Activated CD8-positive, alpha-beta T cell treated with anti-CD3 and anti-CD28 coated beads for 36 hours (primary cell): ENCODE data around the gene FOXP2. TPM values are rescaled to one million over a fixed set of nuclear protein-coding genes. Genes with fewer than 3 reads are reported as not detected.
A peak's percentile ranks its signal among the peaks of the same experiment; 100 is the strongest.
"Not testable (repeated sequence)": the region's sequence is repeated elsewhere in the genome, so short reads cannot be mapped to it uniquely, and the experiment has no call there.

Source experiments
- ATAC-seq: fragments of 200-7000 bp; cut with Tn5 transposase; one replicate; pipeline ENCODE4 v1.10.0; 2021; ENCODE audit warnings: mild to moderate bottlenecking, moderate library complexity
- CTCF ChIA-PET: fragments of 350-600 bp; sonication (Branson Sonifier 250); formaldehyde crosslinking; loops from one replicate; lab custom pipeline; 2021; ENCODE audit warnings: antibody characterized with exemption; lab: Charles Lee
- POLR2A ChIA-PET: fragments of 350-600 bp; sonication (Branson Sonifier 250); formaldehyde crosslinking; loops from one replicate; lab custom pipeline; 2021; ENCODE audit warnings: antibody characterized with exemption; lab: Charles Lee
- DNase-seq: peaks from one replicate; pipeline ENCODE4 v3.0.0-alpha.2; 2020
- H3K27ac Mint-ChIP-seq: one replicate; pipeline ENCODE4 v1.8.0; 2021; ENCODE audit warnings: mild to moderate bottlenecking, mixed read lengths
- H3K27me3 Mint-ChIP-seq: one replicate; pipeline ENCODE4 v1.8.0; 2021; ENCODE audit warnings: mixed read lengths
- H3K36me3 Mint-ChIP-seq: one replicate; pipeline ENCODE4 v1.8.0; 2021; ENCODE audit warnings: low read depth, mixed read lengths
- H3K4me1 Mint-ChIP-seq: one replicate; pipeline ENCODE4 v1.8.0; 2021; ENCODE audit warnings: low read depth, mixed read lengths
- H3K4me3 Mint-ChIP-seq: one replicate; pipeline ENCODE4 v1.8.0; 2021; ENCODE audit warnings: mild to moderate bottlenecking, moderate library complexity, mixed read lengths
- H3K9me3 Mint-ChIP-seq: one replicate; pipeline ENCODE4 v1.8.0; 2021; ENCODE audit warnings: mixed read lengths
- intact Hi-C: fragments of 100-400 bp; cut with micrococcal nuclease; formaldehyde crosslinking; loops from one replicate; pipeline ENCODE4 v1.10.0; 2022
- total RNA-seq, 2 experiments: library from RNA; stranded (reverse); gene quantifications; one replicate each; pipeline ENCODE4 v1.2.3, GENCODE V29; 2021
- TF ChIP-seq, protein P1 (sequence below): fragments of 200-600 bp; IDR thresholded peaks from one replicate; pipeline ENCODE4 v1.8.0; 2022; ENCODE audit warnings: antibody characterized with exemption, mild to moderate bottlenecking

The FOXP2 gene
- total RNA-seq, 2 experiments from 2014 or later, result not detected

DNA sequence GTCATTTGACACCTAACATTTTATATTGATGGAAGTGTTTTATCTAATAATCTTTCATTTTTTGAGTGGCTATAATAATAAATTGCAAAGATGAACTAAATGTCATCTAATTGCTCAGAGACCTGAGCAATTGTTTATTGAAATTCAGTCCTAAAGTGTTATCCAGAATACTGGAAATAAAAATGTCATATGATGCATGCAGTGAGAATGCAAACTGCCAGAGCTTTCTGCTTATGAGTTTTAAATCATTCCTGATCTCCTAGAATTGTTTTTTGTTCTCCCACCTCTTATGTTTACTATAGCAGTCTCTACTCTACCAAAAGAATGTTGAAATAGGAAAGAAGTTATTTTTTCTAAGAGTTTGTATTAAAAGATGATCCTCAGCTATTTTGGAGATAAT, 116.7 kb downstream of the FOXP2 start:
- POLR2A ChIA-PET, result no interaction called here
- intact Hi-C loops, result no loop called here

DNA sequence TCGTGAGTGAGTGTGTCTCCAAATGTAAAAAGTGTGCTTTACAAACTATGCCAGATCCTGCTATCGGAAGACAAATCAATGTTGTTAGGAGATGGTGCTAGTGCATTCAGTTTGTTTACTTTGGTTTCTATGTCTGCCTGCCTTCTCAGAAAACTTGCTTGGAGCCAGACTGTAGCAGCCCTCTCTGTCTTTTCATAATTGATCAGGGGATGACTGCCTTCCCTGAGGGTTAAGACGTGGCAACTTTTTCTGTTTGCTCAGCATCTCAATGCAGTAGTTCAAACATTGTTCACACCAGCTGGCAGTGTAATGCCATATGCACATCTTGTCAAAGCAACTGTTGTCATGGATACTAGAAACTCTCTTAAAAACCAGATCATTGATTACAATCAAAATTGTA, 118.5 kb downstream of the FOXP2 start:
- no peak overlapping the region for H3K27ac Mint-ChIP-seq
- ATAC-seq (no peak), DNase-seq (no peak)
- intact Hi-C loops, result no loop called here
- no peaks in the 10 kb centered on the region for H3K36me3 Mint-ChIP-seq
- H3K4me1 Mint-ChIP-seq, result no peaks in the 10 kb centered on the region
- no peaks in the 10 kb centered on the region for H3K9me3 Mint-ChIP-seq
- H3K27me3 Mint-ChIP-seq, result no peaks in the 10 kb centered on the region
- TF ChIP-seq, protein P1, sequence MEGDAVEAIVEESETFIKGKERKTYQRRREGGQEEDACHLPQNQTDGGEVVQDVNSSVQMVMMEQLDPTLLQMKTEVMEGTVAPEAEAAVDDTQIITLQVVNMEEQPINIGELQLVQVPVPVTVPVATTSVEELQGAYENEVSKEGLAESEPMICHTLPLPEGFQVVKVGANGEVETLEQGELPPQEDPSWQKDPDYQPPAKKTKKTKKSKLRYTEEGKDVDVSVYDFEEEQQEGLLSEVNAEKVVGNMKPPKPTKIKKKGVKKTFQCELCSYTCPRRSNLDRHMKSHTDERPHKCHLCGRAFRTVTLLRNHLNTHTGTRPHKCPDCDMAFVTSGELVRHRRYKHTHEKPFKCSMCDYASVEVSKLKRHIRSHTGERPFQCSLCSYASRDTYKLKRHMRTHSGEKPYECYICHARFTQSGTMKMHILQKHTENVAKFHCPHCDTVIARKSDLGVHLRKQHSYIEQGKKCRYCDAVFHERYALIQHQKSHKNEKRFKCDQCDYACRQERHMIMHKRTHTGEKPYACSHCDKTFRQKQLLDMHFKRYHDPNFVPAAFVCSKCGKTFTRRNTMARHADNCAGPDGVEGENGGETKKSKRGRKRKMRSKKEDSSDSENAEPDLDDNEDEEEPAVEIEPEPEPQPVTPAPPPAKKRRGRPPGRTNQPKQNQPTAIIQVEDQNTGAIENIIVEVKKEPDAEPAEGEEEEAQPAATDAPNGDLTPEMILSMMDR, result no peak
- POLR2A ChIA-PET, result no interaction called here
- CTCF ChIA-PET, result no interaction called here
- no peak overlapping the region for H3K4me3 Mint-ChIP-seq

More for the DNA sequence above, 116.7 kb downstream of the FOXP2 start:
- Mint-ChIP-seq H3K27me3 (no peaks in the 10 kb centered on the region), H3K36me3 (no peaks in the 10 kb centered on the region), H3K9me3 (no peaks in the 10 kb centered on the region), H3K4me3 (no peak overlapping the region), H3K27ac (no peak overlapping the region), H3K4me1 (no peaks in the 10 kb centered on the region)
- no peak for ATAC-seq
- CTCF ChIA-PET, result no interaction called here
- no peak for DNase-seq
- TF ChIP-seq, protein P1, result no peak

DNA sequence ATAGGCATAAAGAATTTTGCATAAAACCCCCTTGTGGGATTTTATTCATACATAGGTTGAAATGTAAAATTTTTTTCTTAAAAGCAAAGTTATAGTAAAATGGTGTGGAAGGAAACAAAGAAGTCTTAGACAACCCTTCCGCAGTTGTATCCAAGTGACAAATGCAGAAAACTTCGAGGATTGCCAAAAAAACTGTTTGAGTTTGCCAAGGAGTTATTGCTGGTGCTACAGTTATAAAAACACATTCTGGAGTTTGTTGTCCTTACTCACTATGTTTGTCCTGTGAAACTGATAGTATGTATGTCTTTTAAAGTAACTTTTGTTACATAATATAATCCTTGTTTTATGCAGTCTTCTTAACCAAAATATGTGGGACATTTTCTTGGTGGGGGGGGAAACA, 120.3 kb downstream of the FOXP2 start:
- Mint-ChIP-seq H3K4me1 (no peaks in the 10 kb centered on the region), H3K27me3 (no peaks in the 10 kb centered on the region), H3K27ac (no peak overlapping the region), H3K4me3 (no peak overlapping the region), H3K9me3 (no peaks in the 10 kb centered on the region), H3K36me3 (no peaks in the 10 kb centered on the region)
- CTCF ChIA-PET, result no interaction called here
- intact Hi-C loops, result no loop called here
- ATAC-seq, result no peak
- POLR2A ChIA-PET, result no interaction called here
- DNase-seq, result no peak
- TF ChIP-seq, protein P1, result no peak

DNA sequence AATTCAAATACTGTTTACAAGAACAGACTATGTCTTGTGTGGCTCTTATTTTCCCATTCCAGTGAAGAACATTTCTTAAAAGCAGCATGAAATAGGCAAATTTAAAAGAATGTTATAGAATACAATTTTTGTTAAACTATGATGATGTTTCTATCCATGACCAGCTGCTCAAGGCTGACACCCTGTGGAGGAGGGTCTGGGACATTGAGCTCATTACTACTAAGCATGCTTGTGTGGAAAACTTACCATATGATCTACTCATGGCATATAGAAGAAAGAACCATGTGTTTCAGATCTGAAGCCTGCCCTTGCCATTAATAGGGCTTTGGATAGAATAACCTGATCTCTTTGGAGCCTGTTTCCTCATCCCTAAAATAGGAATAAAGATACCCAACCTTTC, 125.0 kb downstream of the FOXP2 start:
- intact Hi-C loops, result no loop called here
- ChIA-PET POLR2A (no interaction called here), CTCF (interaction anchor here (1.0 kb wide), 1 partner anchor 513 kb away, joined by 4 read pairs; no protein-coding TSS in a partner anchor)
- Mint-ChIP-seq H3K9me3 (no peaks in the 10 kb centered on the region), H3K4me1 (no peaks in the 10 kb centered on the region), H3K36me3 (no peaks in the 10 kb centered on the region), H3K27ac (no peak overlapping the region), H3K27me3 (no peaks in the 10 kb centered on the region), H3K4me3 (no peak overlapping the region)
- DNase-seq, result peak; percentile 2
- TF ChIP-seq, protein P1, result no peak
- ATAC-seq, result no peak

DNA sequence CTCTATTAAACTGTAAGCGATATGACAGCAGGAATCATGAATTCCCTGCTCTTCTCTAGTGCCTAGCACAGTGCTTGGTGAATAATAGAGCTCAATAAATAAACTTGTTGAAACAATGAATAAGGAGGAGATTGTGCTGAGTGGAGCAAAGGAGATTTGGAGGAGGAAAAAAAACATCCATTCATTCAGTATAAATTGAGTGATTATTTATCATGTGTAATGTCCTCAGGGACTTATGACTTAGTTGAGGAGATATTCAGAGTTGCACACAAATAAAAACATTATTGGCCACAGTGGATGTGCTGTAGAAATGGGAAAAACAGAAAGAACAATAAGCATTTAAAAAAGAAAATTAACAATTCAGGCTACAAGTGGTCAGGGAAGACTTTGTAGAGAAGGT, 125.7 kb downstream of the FOXP2 start:
- CTCF ChIA-PET, result no interaction called here
- TF ChIP-seq, protein P1, result no peak

DNA sequence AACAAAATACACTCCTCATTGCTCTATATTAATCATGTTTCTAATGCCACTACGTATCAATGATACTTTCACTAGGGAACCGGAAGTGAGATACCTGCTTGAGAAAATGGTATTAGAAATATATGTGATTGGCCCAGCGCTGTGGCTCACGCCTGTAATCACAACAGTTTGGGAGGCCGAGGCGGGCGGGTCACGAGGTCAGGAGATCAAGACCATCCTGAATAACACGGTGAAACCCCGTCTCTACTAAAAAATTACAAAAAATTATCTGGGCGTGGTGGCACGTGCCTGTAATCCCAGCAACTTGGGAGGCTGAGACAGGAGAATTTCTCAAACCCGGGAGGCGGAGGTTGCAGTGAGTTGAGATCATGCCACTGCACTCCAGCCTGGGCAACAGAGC, 132.7 kb downstream of the FOXP2 start:
- H3K4me1 Mint-ChIP-seq, DNase-seq, intact Hi-C loops, POLR2A ChIA-PET, H3K27ac Mint-ChIP-seq, H3K27me3 Mint-ChIP-seq, H3K4me3 Mint-ChIP-seq, CTCF ChIA-PET, H3K36me3 Mint-ChIP-seq, ATAC-seq, H3K9me3 Mint-ChIP-seq: not testable (repeated sequence)

More for the DNA sequence above, 125.7 kb downstream of the FOXP2 start:
- Mint-ChIP-seq H3K4me3 (no peak overlapping the region), H3K4me1 (no peaks in the 10 kb centered on the region), H3K36me3 (no peaks in the 10 kb centered on the region), H3K27ac (no peak overlapping the region), H3K9me3 (no peaks in the 10 kb centered on the region), H3K27me3 (no peaks in the 10 kb centered on the region)
- intact Hi-C loops, result no loop called here
- ATAC-seq (no peak), DNase-seq (no peak)
- POLR2A ChIA-PET, result no interaction called here
